ENCODE data around the gene ABLIM2. TPM values are rescaled to one million over a fixed set of nuclear protein-coding genes. Genes with fewer than 3 reads are reported as not detected.

Gene ABLIM2
- total RNA-seq, 1 experiment from 2014 or later, result 2.7 TPM

- H3K9me3 ChIP-seq (ENCODE audit: low read depth, low read length, poor library complexity, severe bottlenecking), result no peaks in the 10 kb centered on the region
- peaks cover 28% of the 10 kb centered on the region for H3K4me1 ChIP-seq (ENCODE audit: insufficient read depth, low read length, poor library complexity, severe bottlenecking)
- H3K27ac ChIP-seq (ENCODE audit: low read depth, low read length, poor library complexity, severe bottlenecking), result no peak overlapping the region
- TF ChIP-seq EZH2 (IDR thresholded peaks at IDR 0.05; ENCODE audit: borderline replicate concordance, low read depth, low read length, poor library complexity, severe bottlenecking), result no peak
- TF ChIP-seq, protein P1, sequence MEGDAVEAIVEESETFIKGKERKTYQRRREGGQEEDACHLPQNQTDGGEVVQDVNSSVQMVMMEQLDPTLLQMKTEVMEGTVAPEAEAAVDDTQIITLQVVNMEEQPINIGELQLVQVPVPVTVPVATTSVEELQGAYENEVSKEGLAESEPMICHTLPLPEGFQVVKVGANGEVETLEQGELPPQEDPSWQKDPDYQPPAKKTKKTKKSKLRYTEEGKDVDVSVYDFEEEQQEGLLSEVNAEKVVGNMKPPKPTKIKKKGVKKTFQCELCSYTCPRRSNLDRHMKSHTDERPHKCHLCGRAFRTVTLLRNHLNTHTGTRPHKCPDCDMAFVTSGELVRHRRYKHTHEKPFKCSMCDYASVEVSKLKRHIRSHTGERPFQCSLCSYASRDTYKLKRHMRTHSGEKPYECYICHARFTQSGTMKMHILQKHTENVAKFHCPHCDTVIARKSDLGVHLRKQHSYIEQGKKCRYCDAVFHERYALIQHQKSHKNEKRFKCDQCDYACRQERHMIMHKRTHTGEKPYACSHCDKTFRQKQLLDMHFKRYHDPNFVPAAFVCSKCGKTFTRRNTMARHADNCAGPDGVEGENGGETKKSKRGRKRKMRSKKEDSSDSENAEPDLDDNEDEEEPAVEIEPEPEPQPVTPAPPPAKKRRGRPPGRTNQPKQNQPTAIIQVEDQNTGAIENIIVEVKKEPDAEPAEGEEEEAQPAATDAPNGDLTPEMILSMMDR (conservative IDR thresholded peaks at IDR 0.05; ENCODE audit: low read depth, low read length), result no peak
- no peak overlapping the region for H3K4me3 ChIP-seq (ENCODE audit: low read depth, low read length, poor library complexity, severe bottlenecking)
- H3K27me3 ChIP-seq (replicated peaks; ENCODE audit: insufficient read depth, low read depth, low read length, poor library complexity), result no peaks in the 10 kb centered on the region
- no peak for DNase-seq (ENCODE audit: low spot score)
- no TSS peak for BruUV-seq (replicated peaks)
- intact Hi-C loops (cut with micrococcal nuclease; ENCODE audit: unreplicated experiment), result no loop called here
- H3K36me3 ChIP-seq (ENCODE audit: insufficient read depth, low read length, poor library complexity, severe bottlenecking), result no peaks in the 10 kb centered on the region
- CTCF ChIA-PET, result no interaction called here
- POLR2A ChIA-PET (ENCODE audit: low non-redundant PET), result no interaction called here
Measured at GRCh38 chr4:8082517-8083055, 76.0 kb downstream of the ABLIM2 start.

DNA sequence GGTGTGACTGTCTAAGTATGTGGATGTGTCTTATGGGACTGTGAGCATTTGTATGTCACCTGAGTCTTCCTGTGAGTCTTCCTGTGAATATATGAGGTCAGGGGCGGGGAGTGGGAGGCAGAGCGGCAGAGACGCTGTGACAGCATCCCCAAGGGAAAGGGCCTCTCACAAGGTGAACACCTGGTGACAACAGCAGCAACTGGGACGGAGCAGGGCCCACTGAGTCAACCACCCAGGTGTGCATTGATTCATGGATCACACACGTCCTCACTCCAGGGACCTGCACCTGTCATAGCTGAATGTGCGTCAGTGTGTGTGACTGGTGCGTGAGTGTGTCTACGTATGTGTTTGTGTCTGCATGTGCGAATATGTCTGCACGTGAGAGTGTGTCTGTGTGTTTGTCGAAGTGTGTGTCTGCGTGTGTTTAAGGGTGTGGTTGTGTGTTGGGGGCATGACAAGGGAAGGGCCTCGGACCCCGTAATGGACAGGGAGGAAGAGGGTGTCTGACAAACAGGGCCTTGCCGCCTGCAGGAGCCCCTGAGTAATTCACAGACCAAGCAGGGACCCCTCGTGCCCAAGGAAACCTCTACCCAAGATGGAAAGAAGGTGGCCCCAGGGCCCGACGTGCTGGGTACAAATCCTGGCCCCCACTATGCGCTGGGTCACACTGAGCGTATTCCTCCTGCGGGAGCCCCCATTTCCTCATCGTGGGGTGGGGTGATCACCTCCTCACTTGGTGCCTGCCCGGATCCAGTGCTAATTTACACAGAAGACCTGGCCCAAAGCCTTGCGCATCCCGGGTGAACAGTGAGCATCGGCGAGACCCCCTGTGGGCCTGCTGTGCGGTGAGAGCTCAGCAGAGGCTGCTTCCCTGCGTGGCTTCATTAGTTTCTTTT lies 76.7 kb downstream of the ABLIM2 start:
- H3K27ac ChIP-seq (ENCODE audit: low read depth, low read length, poor library complexity, severe bottlenecking), result no peak overlapping the region
- TF ChIP-seq, protein P1 (conservative IDR thresholded peaks at IDR 0.05; ENCODE audit: low read depth, low read length), result no peak
- TF ChIP-seq EZH2 (IDR thresholded peaks at IDR 0.05; ENCODE audit: borderline replicate concordance, low read depth, low read length, poor library complexity, severe bottlenecking), result no peak
- CTCF ChIA-PET, result no interaction called here
- BruUV-seq (replicated peaks), result no TSS peak
- H3K4me1 ChIP-seq (ENCODE audit: insufficient read depth, low read length, poor library complexity, severe bottlenecking), result peaks cover 28% of the 10 kb centered on the region
- no peaks in the 10 kb centered on the region for H3K9me3 ChIP-seq (ENCODE audit: low read depth, low read length, poor library complexity, severe bottlenecking)
- no peak overlapping the region for H3K4me3 ChIP-seq (ENCODE audit: low read depth, low read length, poor library complexity, severe bottlenecking)
- intact Hi-C loops (cut with micrococcal nuclease; ENCODE audit: unreplicated experiment), result no loop called here
- no peak for DNase-seq (ENCODE audit: low spot score)
- H3K36me3 ChIP-seq (ENCODE audit: insufficient read depth, low read length, poor library complexity, severe bottlenecking), result no peaks in the 10 kb centered on the region
- H3K27me3 ChIP-seq (replicated peaks; ENCODE audit: insufficient read depth, low read depth, low read length, poor library complexity), result no peaks in the 10 kb centered on the region
- POLR2A ChIA-PET (ENCODE audit: low non-redundant PET), result no interaction called here

- Histone ChIP-seq H3K27ac (ENCODE audit: low read depth, low read length, poor library complexity, severe bottlenecking) (no peak overlapping the region), H3K4me1 (ENCODE audit: insufficient read depth, low read length, poor library complexity, severe bottlenecking) (peaks cover 28% of the 10 kb centered on the region), H3K27me3 (replicated peaks; ENCODE audit: insufficient read depth, low read depth, low read length, poor library complexity) (no peaks in the 10 kb centered on the region), H3K36me3 (ENCODE audit: insufficient read depth, low read length, poor library complexity, severe bottlenecking) (no peaks in the 10 kb centered on the region), H3K4me3 (ENCODE audit: low read depth, low read length, poor library complexity, severe bottlenecking) (no peak overlapping the region), H3K9me3 (ENCODE audit: low read depth, low read length, poor library complexity, severe bottlenecking) (no peaks in the 10 kb centered on the region)
- no peak for DNase-seq (ENCODE audit: low spot score)
- BruUV-seq (replicated peaks), result no TSS peak
- ChIA-PET POLR2A (ENCODE audit: low non-redundant PET) (no interaction called here), CTCF (interaction anchor here (0.6 kb wide), 1 partner anchor 9 kb away, joined by 3 read pairs; no protein-coding TSS in a partner anchor)
- TF ChIP-seq, protein P1 (conservative IDR thresholded peaks at IDR 0.05; ENCODE audit: low read depth, low read length), result no peak
- TF ChIP-seq EZH2 (IDR thresholded peaks at IDR 0.05; ENCODE audit: borderline replicate concordance, low read depth, low read length, poor library complexity, severe bottlenecking), result no peak
- intact Hi-C loops (cut with micrococcal nuclease; ENCODE audit: unreplicated experiment), result no loop called here
Measured at GRCh38 chr4:8081171-8081570, 77.4 kb downstream of the ABLIM2 start.
